A549 (cell line): ENCODE results near the gene KCNH6.
A peak's percentile ranks its signal among the peaks of the same experiment; 100 is the strongest.

Experiments
- CTCF ChIP-seq: fragments of >200 bp; sonication (Bioruptor Twin); formaldehyde crosslinking; IDR thresholded peaks from 3 replicates; pipeline ENCODE4 v1.5.1; 2016
- EHF ChIP-seq: fragments of 250-450 bp; sonication (Bioruptor Pico); IDR thresholded peaks from 2 replicates; pipeline ENCODE4 v1.5.0; 2020; ENCODE audit warnings: mild to moderate bottlenecking
- HDAC2 ChIP-seq: fragments of 200-600 bp; sonication (generic); IDR thresholded peaks from 2 replicates; pipeline ENCODE4 v1.6.1; 2016
- KDM1A ChIP-seq: fragments of 200-600 bp; sonication (generic); IDR thresholded peaks from 2 replicates; pipeline ENCODE4 v1.6.1; 2016; ENCODE audit warnings: low read depth, mild to moderate bottlenecking
- MAX ChIP-seq: IDR thresholded peaks from 2 replicates; pipeline ENCODE4 v1.6.1; 2012
- MAZ ChIP-seq: fragments of 150-350 bp; IDR thresholded peaks from 2 replicates; pipeline ENCODE4 v1.6.1; 2014; ENCODE audit warnings: antibody characterized with exemption, low read depth, low read length, borderline replicate concordance
- MYC ChIP-seq: IDR thresholded peaks from 2 replicates; pipeline ENCODE4 v1.6.1; 2012; ENCODE audit warnings: mild to moderate bottlenecking, inconsistent platforms, low read length, improper control_type of control experiment, borderline replicate concordance
- NR3C1 ChIP-seq: fragments of >200 bp; sonication (Bioruptor Twin); formaldehyde crosslinking; IDR thresholded peaks from 3 replicates; pipeline ENCODE4 v1.6.1; 2017
- POLR2A ChIP-seq: IDR thresholded peaks from 2 replicates; pipeline ENCODE4 v1.6.1; 2012; ENCODE audit warnings: mild to moderate bottlenecking, low read length
- RAD21 ChIP-seq, 2 experiments: fragments of >200 bp in 1 of 2; sonication (Bioruptor Twin) in 1 of 2; formaldehyde crosslinking in 1 of 2; IDR thresholded peaks in 1 of 2; conservative IDR thresholded peaks in 1 of 2; 2 replicates in 1 of 2; 3 replicates in 1 of 2; pipeline ENCODE4 v1.6.1; 2012 to 2018; ENCODE audit warnings: inconsistent platforms in 1 of 2
- SMC3 ChIP-seq: fragments of >200 bp; sonication (Bioruptor Twin); formaldehyde crosslinking; IDR thresholded peaks from 3 replicates; pipeline ENCODE4 v1.6.1; 2018; ENCODE audit warnings: inconsistent platforms
- TFCP2L1 ChIP-seq: fragments of 250-450 bp; sonication (Bioruptor Pico); IDR thresholded peaks from 2 replicates; pipeline ENCODE4 v1.5.0; 2021; ENCODE audit warnings: mild to moderate bottlenecking
- USF2 ChIP-seq: fragments of 450-650 bp; IDR thresholded peaks from 2 replicates; pipeline ENCODE4 v1.6.1; 2014; ENCODE audit warnings: antibody characterized with exemption
- ZFP36 ChIP-seq: fragments of 450-650 bp; IDR thresholded peaks from 2 replicates; pipeline ENCODE4 v1.6.1; 2014; ENCODE audit warnings: borderline replicate concordance; ENCODE audit not compliant: partially characterized antibody

- TF ChIP-seq CTCF, result no peak
- TF ChIP-seq ZFP36, result no peak
- TF ChIP-seq POLR2A, result no peak
- no peak for TF ChIP-seq MYC
- TF ChIP-seq USF2, result no peak
- TF ChIP-seq MAZ, result no peak
- peak; percentile 50; the same call in 1 of the 2 replicates for TF ChIP-seq MAX
- TF ChIP-seq SMC3, result no peak
- TF ChIP-seq EHF (CRISPR knock-in tag), result no peak
- no peak for TF ChIP-seq RAD21 (conservative IDR thresholded peaks at IDR 0.05 in 1 of 2, IDR thresholded peaks at IDR 0.05 in 1 of 2)
- TF ChIP-seq TFCP2L1 (CRISPR knock-in tag), result no peak
- no peak for TF ChIP-seq NR3C1
- TF ChIP-seq HDAC2, result no peak
- TF ChIP-seq KDM1A, result no peak
Observed at GRCh38 chr17:63476854-63477479, 46.2 kb upstream of the KCNH6 start, which contains the start of gene ACE.
